GM12878 (cell line): ENCODE data around the gene USH2A.

Experiments
- CTCF ChIP-seq, 3 experiments: IDR thresholded peaks in 2 of 3; conservative IDR thresholded peaks in 1 of 3; 2 replicates each; pipeline ENCODE4 v1.5.1; 2011; ENCODE audit warnings: low read depth in 3 of 3, low read length in 3 of 3, mild to moderate bottlenecking in 3 of 3, control low read depth in 2 of 3, moderate library complexity in 2 of 3, inconsistent platforms in 1 of 3, mixed read lengths in 1 of 3; ENCODE audit not compliant: control insufficient read depth in 2 of 3, insufficient read depth in 1 of 3; ENCODE audit errors: extremely low read depth in 1 of 3
- MYC ChIP-seq: IDR thresholded peaks from 2 replicates; pipeline ENCODE4 v1.6.1; 2011; ENCODE audit warnings: mild to moderate bottlenecking, low read length, moderate library complexity, inconsistent platforms; ENCODE audit not compliant: insufficient read depth, insufficient replicate concordance, insufficient read length, severe bottlenecking
- SREBF1 ChIP-seq: IDR thresholded peaks from 2 replicates; pipeline ENCODE4 v1.6.1; 2012; ENCODE audit warnings: mild to moderate bottlenecking, low read length

GRCh38 chr1:216173376-216173995 lies 249.8 kb downstream of the USH2A start:
- TF ChIP-seq CTCF (IDR thresholded peaks at IDR 0.05 in 2 of 3, conservative IDR thresholded peaks at IDR 0.05 in 1 of 3; ENCODE audit: control insufficient read depth in 2 of 3, extremely low read depth in 1 of 3, insufficient read depth in 1 of 3, low read depth in 3 of 3, low read length in 3 of 3) (no peak), MYC (no peak), SREBF1 (no peak)
